ENCODE measurements around the gene FILIP1L.

The FILIP1L gene

GRCh38 chr3:100150473-100150872, 36.2 kb upstream of the FILIP1L start:
- no peaks in the 10 kb centered on the region for H3K9me3 ChIP-seq (ENCODE audit: control insufficient read depth, insufficient read depth, low read length)
- no peak overlapping the region for H3K27ac ChIP-seq (ENCODE audit: low read length)
- no peak overlapping the region for H3K4me3 ChIP-seq (ENCODE audit: low read length)
- H3K27me3 ChIP-seq (ENCODE audit: control insufficient read depth, insufficient read depth, low read length), result no peaks in the 10 kb centered on the region
- no peak for DNase-seq (ENCODE audit: low read depth, low spot score)
- H3K36me3 ChIP-seq (ENCODE audit: control insufficient read depth, insufficient read depth, low read length), result no peaks in the 10 kb centered on the region
- no CpG with 5 or more reads among the region's 1 CpG for WGBS (ENCODE audit: insufficient coverage, insufficient read length)
- no peaks in the 10 kb centered on the region; the same call in 1 of the 2 replicates for H3K4me1 ChIP-seq (ENCODE audit: control insufficient read depth, insufficient read depth, low read length)

DNA sequence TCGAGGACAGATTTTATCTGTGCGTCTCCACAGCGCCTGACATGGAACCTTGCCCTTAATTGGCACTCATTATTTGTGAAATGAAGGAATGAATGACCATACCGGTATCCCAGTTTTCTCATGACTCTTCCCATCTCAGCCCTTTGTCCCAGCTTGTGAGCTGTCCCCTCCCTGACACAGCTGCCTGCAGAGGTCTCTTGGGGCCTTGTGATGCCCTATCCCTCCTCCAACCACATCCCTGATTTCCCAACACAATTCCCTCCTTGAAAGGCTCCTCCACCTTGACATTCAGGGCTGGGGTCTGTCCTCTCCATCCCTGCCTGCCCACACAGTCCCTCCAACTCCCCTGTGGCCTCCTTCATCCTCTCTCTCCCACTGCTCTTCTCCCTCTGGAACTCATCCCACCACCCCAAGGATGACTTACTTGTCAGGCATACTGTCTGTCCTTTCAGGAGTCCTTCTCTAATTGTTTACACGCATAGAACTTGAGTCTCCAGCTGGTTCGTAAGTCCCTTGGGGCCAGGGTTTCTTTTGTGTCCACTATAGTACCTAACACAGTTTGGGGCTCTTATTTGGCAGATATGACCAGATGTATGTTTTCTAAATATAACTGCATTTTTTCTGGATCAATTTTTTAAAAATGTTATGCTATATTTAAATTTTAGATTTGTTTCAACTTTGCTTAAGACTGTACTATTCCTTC, 35.6 kb upstream of the FILIP1L start:
- H3K27me3 ChIP-seq (ENCODE audit: control insufficient read depth, insufficient read depth, low read length), result no peaks in the 10 kb centered on the region
- DNase-seq (ENCODE audit: low read depth, low spot score), result no peak
- H3K4me1 ChIP-seq (ENCODE audit: control insufficient read depth, insufficient read depth, low read length), result no peaks in the 10 kb centered on the region; the same call in 1 of the 2 replicates
- H3K36me3 ChIP-seq (ENCODE audit: control insufficient read depth, insufficient read depth, low read length), result no peaks in the 10 kb centered on the region
- no peak overlapping the region for H3K4me3 ChIP-seq (ENCODE audit: low read length)
- no CpG with 5 or more reads among the region's 6 CpGs for WGBS (ENCODE audit: insufficient coverage, insufficient read length)
- no peak overlapping the region for H3K27ac ChIP-seq (ENCODE audit: low read length)
- H3K9me3 ChIP-seq (ENCODE audit: control insufficient read depth, insufficient read depth, low read length), result no peaks in the 10 kb centered on the region

GRCh38 chr3:100149130-100149529, 34.8 kb upstream of the FILIP1L start:
- no peak for DNase-seq (ENCODE audit: low read depth, low spot score)
- Histone ChIP-seq H3K9me3 (ENCODE audit: control insufficient read depth, insufficient read depth, low read length) (no peaks in the 10 kb centered on the region), H3K27ac (ENCODE audit: low read length) (no peak overlapping the region)

GRCh38 chr3:100144255-100144866, 30.1 kb upstream of the FILIP1L start:
- no peaks in the 10 kb centered on the region for H3K36me3 ChIP-seq (ENCODE audit: control insufficient read depth, insufficient read depth, low read length)
- no peak overlapping the region for H3K27ac ChIP-seq (ENCODE audit: low read length)
- no peaks in the 10 kb centered on the region for H3K4me1 ChIP-seq (ENCODE audit: control insufficient read depth, insufficient read depth, low read length)
- no peaks in the 10 kb centered on the region for H3K9me3 ChIP-seq (ENCODE audit: control insufficient read depth, insufficient read depth, low read length)
- H3K27me3 ChIP-seq (ENCODE audit: control insufficient read depth, insufficient read depth, low read length), result no peaks in the 10 kb centered on the region
- no peak for DNase-seq (ENCODE audit: low read depth, low spot score)
- no CpG with 5 or more reads among the region's 1 CpG for WGBS (ENCODE audit: insufficient coverage, insufficient read length)
- H3K4me3 ChIP-seq (ENCODE audit: low read length), result no peak overlapping the region

More at GRCh38 chr3:100149130-100149529, 34.8 kb upstream of the FILIP1L start:
- Histone ChIP-seq H3K27me3 (ENCODE audit: control insufficient read depth, insufficient read depth, low read length) (no peaks in the 10 kb centered on the region), H3K4me1 (ENCODE audit: control insufficient read depth, insufficient read depth, low read length) (no peaks in the 10 kb centered on the region; the same call in 1 of the 2 replicates), H3K36me3 (ENCODE audit: control insufficient read depth, insufficient read depth, low read length) (no peaks in the 10 kb centered on the region), H3K4me3 (ENCODE audit: low read length) (no peak overlapping the region)
- no CpG with 5 or more reads among the region's 2 CpGs for WGBS (ENCODE audit: insufficient coverage, insufficient read length)

- Histone ChIP-seq H3K27ac (ENCODE audit: low read length) (no peak overlapping the region), H3K4me3 (ENCODE audit: low read length) (no peak overlapping the region), H3K27me3 (ENCODE audit: control insufficient read depth, insufficient read depth, low read length) (no peaks in the 10 kb centered on the region), H3K4me1 (ENCODE audit: control insufficient read depth, insufficient read depth, low read length) (no peaks in the 10 kb centered on the region), H3K36me3 (ENCODE audit: control insufficient read depth, insufficient read depth, low read length) (no peaks in the 10 kb centered on the region), H3K9me3 (ENCODE audit: control insufficient read depth, insufficient read depth, low read length) (no peaks in the 10 kb centered on the region)
- no CpG with 5 or more reads among the region's 1 CpG for WGBS (ENCODE audit: insufficient coverage, insufficient read length)
- no peak for DNase-seq (ENCODE audit: low read depth, low spot score)
These were observed 27.3 kb upstream of the FILIP1L start for GRCh38 chr3:100141586-100141985.

DNA sequence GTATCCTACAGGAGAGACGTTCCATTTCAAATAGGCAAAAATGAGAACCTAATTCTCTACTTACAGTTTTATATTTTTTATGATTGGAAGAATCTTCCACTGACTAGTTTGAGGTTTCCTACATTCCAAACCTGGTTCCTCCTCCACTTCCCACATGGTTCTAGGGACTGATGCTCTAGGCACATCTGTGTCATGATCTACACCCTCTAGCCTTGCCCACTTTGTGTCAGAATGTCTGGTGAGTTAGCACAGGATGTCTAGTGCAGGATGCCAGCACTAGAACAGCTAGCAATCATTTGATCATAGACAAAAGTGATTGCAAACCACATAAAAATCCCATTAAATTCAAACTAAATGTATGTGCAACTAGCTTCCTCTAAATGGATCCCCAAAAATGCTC, 26.7 kb upstream of the FILIP1L start:
- WGBS (ENCODE audit: insufficient coverage, insufficient read length), result no CpG with 5 or more reads among the region's 1 CpG
- H3K9me3 ChIP-seq (ENCODE audit: control insufficient read depth, insufficient read depth, low read length), result no peaks in the 10 kb centered on the region
- no peaks in the 10 kb centered on the region for H3K27me3 ChIP-seq (ENCODE audit: control insufficient read depth, insufficient read depth, low read length)
- no peak overlapping the region; the same call in 1 of the 2 replicates for H3K4me3 ChIP-seq (ENCODE audit: low read length)
- no peaks in the 10 kb centered on the region for H3K4me1 ChIP-seq (ENCODE audit: control insufficient read depth, insufficient read depth, low read length)
- no peaks in the 10 kb centered on the region for H3K36me3 ChIP-seq (ENCODE audit: control insufficient read depth, insufficient read depth, low read length)
- DNase-seq (ENCODE audit: low read depth, low spot score), result no peak
- no peak overlapping the region for H3K27ac ChIP-seq (ENCODE audit: low read length)

DNA sequence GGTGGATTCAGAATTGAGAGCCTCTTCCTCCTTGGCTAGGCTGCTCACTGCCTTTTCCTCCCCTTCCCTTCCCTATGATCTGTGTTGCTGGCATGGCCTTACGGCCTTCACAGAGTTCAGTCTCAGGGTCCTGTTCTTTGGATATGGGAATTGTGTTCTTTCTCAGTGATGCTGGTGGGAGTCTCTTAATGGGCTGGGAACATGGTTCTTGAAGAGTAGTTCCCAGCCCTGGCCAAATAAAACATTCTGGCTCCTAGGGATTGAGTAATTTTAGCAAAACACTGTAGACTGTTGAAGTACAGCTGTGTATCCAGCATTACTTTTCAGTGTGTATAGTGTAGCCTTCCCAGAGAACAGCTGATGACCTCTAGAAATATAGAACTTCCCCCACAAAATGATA, 22.6 kb upstream of the FILIP1L start:
- Histone ChIP-seq H3K36me3 (ENCODE audit: control insufficient read depth, insufficient read depth, low read length) (no peaks in the 10 kb centered on the region), H3K4me3 (ENCODE audit: low read length) (no peak overlapping the region), H3K27me3 (ENCODE audit: control insufficient read depth, insufficient read depth, low read length) (no peaks in the 10 kb centered on the region), H3K9me3 (ENCODE audit: control insufficient read depth, insufficient read depth, low read length) (no peaks in the 10 kb centered on the region), H3K27ac (ENCODE audit: low read length) (no peak overlapping the region), H3K4me1 (ENCODE audit: control insufficient read depth, insufficient read depth, low read length) (no peaks in the 10 kb centered on the region)
- WGBS (ENCODE audit: insufficient coverage, insufficient read length), result no CpG with 5 or more reads among the region's 1 CpG
- no peak for DNase-seq (ENCODE audit: low read depth, low spot score)

DNA sequence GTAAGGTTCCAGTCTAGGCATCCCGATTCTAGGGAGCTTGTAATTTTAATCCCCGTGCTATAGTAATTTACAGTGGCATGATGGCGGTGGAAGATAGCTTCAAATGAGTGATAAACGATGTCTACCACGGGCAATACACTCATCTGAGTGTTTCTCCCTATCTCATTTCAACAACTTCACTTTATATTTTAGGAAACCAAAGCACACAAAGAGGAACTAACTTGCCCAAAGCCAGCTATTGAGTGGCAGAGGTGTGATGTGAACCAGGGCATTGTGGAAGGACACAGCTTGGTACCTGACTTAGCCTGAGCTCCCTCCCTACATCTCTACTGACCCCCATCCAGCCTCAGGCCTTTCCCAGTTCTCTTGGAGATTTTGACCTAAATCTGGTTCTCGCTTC, 16.9 kb upstream of the FILIP1L start:
- WGBS (ENCODE audit: insufficient coverage, insufficient read length), result no CpG with 5 or more reads among the region's 6 CpGs
- H3K36me3 ChIP-seq (ENCODE audit: control insufficient read depth, insufficient read depth, low read length), result no peaks in the 10 kb centered on the region
- H3K9me3 ChIP-seq (ENCODE audit: control insufficient read depth, insufficient read depth, low read length), result no peaks in the 10 kb centered on the region
- no peak overlapping the region for H3K4me3 ChIP-seq (ENCODE audit: low read length)
- H3K27me3 ChIP-seq (ENCODE audit: control insufficient read depth, insufficient read depth, low read length), result no peaks in the 10 kb centered on the region
- H3K27ac ChIP-seq (ENCODE audit: low read length), result no peak overlapping the region
- no peaks in the 10 kb centered on the region for H3K4me1 ChIP-seq (ENCODE audit: control insufficient read depth, insufficient read depth, low read length)
- no peak for DNase-seq (ENCODE audit: low read depth, low spot score)

- H3K36me3 ChIP-seq (ENCODE audit: control insufficient read depth, insufficient read depth, low read length), result no peaks in the 10 kb centered on the region
- H3K4me3 ChIP-seq (ENCODE audit: low read length), result no peak overlapping the region
- H3K27me3 ChIP-seq (ENCODE audit: control insufficient read depth, insufficient read depth, low read length), result no peaks in the 10 kb centered on the region
- DNase-seq (ENCODE audit: low read depth, low spot score), result no peak
- H3K4me1 ChIP-seq (ENCODE audit: control insufficient read depth, insufficient read depth, low read length), result no peaks in the 10 kb centered on the region
- H3K27ac ChIP-seq (ENCODE audit: low read length), result no peak overlapping the region
- WGBS (ENCODE audit: insufficient coverage, insufficient read length), result no CpG with 5 or more reads among the region's 1 CpG
- no peaks in the 10 kb centered on the region for H3K9me3 ChIP-seq (ENCODE audit: control insufficient read depth, insufficient read depth, low read length)
These were observed 15.6 kb upstream of the FILIP1L start for GRCh38 chr3:100129941-100130340.

DNA sequence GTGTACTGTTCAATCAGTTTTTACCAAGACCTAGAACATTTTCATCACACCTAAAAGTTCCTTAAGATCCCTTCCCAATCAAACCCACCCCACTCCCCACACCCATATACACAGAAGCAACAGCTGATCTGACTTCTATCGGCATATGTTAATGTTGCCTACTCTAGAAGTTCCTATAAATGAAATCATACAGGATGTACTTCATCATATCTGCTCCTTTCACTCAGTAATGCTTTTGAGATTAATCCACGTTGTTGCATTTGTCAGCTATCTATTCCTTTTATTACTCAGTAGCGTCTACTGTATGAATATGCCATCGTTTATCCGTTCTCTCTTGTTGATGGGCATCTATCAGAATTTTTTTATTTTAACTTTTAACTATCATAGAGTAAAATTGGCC, 14.3 kb upstream of the FILIP1L start:
- H3K36me3 ChIP-seq (ENCODE audit: control insufficient read depth, insufficient read depth, low read length), result no peaks in the 10 kb centered on the region
- no peak overlapping the region for H3K4me3 ChIP-seq (ENCODE audit: low read length)
- no CpG with 5 or more reads among the region's 5 CpGs for WGBS (ENCODE audit: insufficient coverage, insufficient read length)
- no peaks in the 10 kb centered on the region for H3K27me3 ChIP-seq (ENCODE audit: control insufficient read depth, insufficient read depth, low read length)
- no peaks in the 10 kb centered on the region for H3K4me1 ChIP-seq (ENCODE audit: control insufficient read depth, insufficient read depth, low read length)
- no peaks in the 10 kb centered on the region for H3K9me3 ChIP-seq (ENCODE audit: control insufficient read depth, insufficient read depth, low read length)
- H3K27ac ChIP-seq (ENCODE audit: low read length), result no peak overlapping the region
- DNase-seq (ENCODE audit: low read depth, low spot score), result no peak

DNA sequence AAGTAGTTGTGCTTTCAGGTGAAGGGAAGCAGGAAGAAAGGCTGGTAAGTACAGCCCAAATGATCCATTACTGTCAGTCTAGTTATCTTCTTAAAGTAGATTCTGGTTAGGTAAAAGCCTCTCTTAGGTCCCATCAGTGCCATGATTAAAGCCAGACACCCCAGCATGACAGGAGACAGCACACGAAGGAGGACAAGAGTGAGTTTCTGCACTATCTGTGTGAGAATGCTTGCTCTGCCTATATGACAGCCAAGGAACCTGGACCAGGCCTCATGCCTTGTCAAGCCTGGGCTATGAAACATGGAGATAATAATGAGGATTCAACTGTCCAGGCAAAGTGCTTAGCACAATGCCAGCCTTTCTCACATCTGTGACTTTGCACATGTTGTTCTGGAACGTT, 13.5 kb upstream of the FILIP1L start:
- H3K27ac ChIP-seq (ENCODE audit: low read length), result no peak overlapping the region
- no peaks in the 10 kb centered on the region for H3K36me3 ChIP-seq (ENCODE audit: control insufficient read depth, insufficient read depth, low read length)
- WGBS (ENCODE audit: insufficient coverage, insufficient read length), result no CpG with 5 or more reads among the region's 2 CpGs
- H3K4me1 ChIP-seq (ENCODE audit: control insufficient read depth, insufficient read depth, low read length), result no peaks in the 10 kb centered on the region
- H3K27me3 ChIP-seq (ENCODE audit: control insufficient read depth, insufficient read depth, low read length), result no peaks in the 10 kb centered on the region
- DNase-seq (ENCODE audit: low read depth, low spot score), result no peak
- no peak overlapping the region for H3K4me3 ChIP-seq (ENCODE audit: low read length)
- H3K9me3 ChIP-seq (ENCODE audit: control insufficient read depth, insufficient read depth, low read length), result no peaks in the 10 kb centered on the region

Data from iPS DF 6.9 (cell line).